ENCODE measurements around the gene TWSG1.
"Not testable (repeated sequence)": the region's sequence is repeated elsewhere in the genome, so short reads cannot be mapped to it uniquely, and the experiment has no call there.

TWSG1 gene

DNA sequence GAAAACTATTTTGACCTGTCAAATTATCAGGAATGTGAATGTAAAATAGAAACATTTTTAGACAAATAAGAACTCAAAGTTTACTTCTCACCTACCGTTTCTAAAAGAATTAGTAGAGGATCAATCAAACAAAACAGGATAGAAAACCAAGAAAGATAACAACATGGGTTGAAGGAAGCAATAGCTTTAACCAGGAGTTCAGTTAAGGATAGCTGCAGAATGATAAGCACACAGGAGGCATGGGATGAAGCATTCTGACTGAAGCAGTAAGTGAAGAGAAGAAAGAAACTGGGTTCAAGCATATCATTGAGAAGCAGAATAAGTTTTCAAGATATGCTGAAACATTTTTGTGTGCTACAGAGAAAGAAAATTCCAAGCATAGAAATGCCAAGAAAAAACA is 52.3 kb downstream of the TWSG1 start:
- no peak for DNase-seq (ENCODE audit: low read depth in 4 of 4, low spot score in 1 of 4)

DNA sequence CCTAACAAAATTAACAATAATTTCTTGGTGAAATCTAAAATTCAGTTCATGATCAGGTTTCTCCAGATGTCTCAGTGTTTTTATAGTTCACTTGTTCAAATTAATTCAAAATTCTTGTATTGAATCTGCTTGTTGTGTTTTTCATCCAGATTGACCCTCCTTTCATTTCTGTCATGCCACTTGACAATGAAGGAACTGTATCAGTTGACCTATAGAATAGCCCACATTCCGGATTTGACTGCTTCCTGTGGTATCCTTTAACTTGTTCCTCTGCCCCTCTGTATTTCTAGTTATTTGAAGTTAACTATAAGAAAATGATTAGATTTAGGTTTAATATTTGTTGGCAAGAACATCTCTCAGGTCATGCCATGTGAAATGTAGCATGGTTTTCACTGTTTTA is 53.3 kb downstream of the TWSG1 start:
- DNase-seq (ENCODE audit: low read depth in 4 of 4, low spot score in 1 of 4), result no peak

DNA sequence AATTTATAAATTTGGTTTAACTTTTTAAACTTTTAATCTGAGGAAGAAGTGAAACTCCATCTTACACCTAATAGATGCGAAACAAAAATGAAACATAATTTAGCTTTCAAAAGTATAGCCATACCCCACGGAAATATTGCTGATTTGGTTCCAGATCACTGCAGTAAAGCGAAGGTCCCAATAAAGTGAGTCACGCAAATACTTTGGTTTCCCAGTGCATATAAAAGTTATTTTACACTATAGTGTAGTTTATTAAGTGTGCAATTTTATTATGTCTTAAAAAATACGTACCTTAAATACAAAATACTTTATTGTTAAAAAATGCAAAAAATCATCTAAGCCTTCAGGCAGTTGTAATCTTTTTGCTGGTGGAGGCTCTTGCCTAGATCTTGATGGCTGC is 55.1 kb downstream of the TWSG1 start:
- no peak for DNase-seq (ENCODE audit: low read depth in 4 of 4, low spot score in 1 of 4)

- DNase-seq (ENCODE audit: low read depth in 4 of 4, low spot score in 1 of 4), result no peak
Measured at GRCh38 chr18:9392726-9393125, 58.2 kb downstream of the TWSG1 start.

DNA sequence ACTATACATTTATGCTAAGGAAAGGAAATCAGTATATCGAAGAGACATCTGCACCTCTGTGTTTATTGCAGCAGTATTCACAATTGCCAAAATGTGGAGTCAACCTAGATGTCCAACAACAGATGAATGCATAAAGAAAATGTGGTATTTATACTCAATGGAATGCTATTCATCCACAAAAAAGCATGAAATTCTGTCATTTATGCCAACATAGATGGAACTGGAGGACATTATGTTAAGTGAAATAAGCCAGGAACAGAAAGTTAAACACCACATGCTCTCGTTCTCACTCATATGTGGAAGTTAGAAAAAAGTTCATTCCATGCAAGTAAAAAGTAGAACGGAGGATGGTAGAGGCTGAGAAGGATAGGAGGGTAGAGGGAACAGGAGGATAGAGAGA is 59.5 kb downstream of the TWSG1 start:
- no peak for DNase-seq (ENCODE audit: low read depth in 4 of 4, low spot score in 1 of 4)

GRCh38 chr18:9400197-9400596 is 65.6 kb downstream of the TWSG1 start:
- DNase-seq (ENCODE audit: low read depth in 4 of 4, low spot score in 1 of 4), result no peak

GRCh38 chr18:9401176-9401575 is 66.6 kb downstream of the TWSG1 start:
- no peak for DNase-seq (ENCODE audit: low read depth in 4 of 4, low spot score in 1 of 4)

- not testable (repeated sequence) for DNase-seq (ENCODE audit: low read depth in 4 of 4, low spot score in 1 of 4)
Measured at GRCh38 chr18:9402358-9403007, 67.9 kb downstream of the TWSG1 start.

DNA sequence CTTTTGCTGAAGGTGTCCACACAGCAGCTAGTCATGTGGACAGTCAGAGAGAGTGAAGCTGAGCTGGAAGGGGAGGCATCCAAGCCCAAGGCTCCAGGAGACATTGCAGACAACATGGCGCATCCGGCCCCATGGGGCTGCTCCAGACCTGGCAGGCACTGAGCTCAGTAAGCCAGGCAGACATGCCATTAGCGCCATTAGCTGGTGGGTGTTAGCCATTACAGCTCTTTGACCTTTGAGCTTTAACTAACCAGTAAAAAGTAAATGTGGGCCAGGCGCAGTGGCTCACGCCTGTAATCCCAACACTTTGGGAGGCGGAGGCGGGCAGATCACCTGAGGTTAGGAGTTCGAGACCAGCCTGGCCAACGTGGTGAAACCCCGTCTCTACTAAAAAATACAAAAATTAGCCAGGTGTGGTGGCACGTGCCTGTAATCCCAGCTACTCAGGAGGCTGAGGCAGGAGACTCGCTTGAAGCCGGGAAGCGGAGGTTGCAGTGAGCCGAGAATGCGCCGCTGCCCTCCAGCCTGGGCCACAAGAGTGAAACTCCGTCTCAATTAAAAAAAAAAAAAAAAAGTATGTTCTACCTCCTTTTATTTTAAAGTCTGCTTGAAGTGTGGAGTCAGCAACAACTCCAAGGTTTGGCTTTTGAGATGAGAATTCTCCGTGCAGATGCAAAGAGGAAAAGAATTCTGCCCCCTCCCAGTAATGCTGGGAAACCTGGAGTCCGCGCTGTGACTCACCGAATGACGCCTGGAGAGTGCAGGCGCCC is 69.4 kb downstream of the TWSG1 start:
- DNase-seq (ENCODE audit: low read depth in 4 of 4, low spot score in 1 of 4), result no peak

DNA sequence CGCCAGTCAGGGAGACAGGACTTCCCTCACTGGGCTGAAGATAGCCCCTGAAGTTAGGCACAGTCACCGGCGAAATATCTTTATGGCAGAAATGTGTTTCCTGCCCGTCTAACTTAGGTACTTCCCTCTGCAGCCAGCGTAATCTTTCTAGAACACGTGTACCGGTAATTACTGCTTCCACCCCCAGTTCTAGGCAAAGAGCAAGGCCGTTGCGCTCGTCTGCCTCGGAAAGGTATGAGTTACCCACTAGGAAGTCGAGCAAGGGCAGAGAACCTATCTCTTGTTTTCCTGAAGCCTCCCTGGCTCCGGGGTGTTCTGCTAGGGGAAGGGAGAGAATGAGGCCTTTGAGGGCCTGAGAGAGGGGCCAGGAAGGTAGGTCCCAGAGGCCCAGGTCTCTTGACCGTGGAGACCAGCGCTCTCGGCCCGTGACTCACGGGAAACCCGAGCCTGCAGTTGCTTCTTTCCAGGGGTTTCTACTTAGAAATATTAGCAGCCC is 70.0 kb downstream of the TWSG1 start:
- DNase-seq (ENCODE audit: low read depth in 4 of 4, low spot score in 1 of 4), result no peak

- no peak for DNase-seq (ENCODE audit: low read depth in 4 of 4, low spot score in 1 of 4)
Measured at GRCh38 chr18:9405130-9405529, 70.6 kb downstream of the TWSG1 start.

GRCh38 chr18:9405977-9406376 is 71.4 kb downstream of the TWSG1 start:
- no peak for DNase-seq (ENCODE audit: low read depth in 4 of 4, low spot score in 1 of 4)

DNA sequence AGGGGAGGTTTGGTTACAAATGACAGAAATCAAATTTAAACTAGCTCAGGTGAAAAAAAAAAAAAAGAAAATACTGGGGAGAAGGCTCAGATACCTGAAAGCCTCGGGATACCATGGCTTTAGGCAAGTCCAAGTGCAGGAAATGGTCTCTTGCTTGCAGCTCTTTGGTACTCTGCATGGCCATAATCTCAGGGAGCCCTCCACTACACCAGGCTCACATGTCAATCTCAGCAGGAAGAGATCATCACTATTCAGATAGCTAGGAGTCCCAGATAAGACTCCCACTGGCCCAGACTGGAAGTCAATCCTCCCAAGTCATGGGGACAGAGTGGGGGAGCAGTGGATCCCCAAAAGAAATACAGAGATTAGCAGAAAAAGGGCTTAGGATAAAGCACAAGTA is 75.9 kb downstream of the TWSG1 start:
- no peak for DNase-seq (ENCODE audit: low read depth in 4 of 4, low spot score in 1 of 4)

GRCh38 chr18:9413576-9413975 is 79.0 kb downstream of the TWSG1 start:
- DNase-seq (ENCODE audit: low read depth in 4 of 4, low spot score in 1 of 4), result no peak

- no peak for DNase-seq (ENCODE audit: low read depth in 4 of 4, low spot score in 1 of 4)
Measured at GRCh38 chr18:9416563-9417072, 82.0 kb downstream of the TWSG1 start.

DNA sequence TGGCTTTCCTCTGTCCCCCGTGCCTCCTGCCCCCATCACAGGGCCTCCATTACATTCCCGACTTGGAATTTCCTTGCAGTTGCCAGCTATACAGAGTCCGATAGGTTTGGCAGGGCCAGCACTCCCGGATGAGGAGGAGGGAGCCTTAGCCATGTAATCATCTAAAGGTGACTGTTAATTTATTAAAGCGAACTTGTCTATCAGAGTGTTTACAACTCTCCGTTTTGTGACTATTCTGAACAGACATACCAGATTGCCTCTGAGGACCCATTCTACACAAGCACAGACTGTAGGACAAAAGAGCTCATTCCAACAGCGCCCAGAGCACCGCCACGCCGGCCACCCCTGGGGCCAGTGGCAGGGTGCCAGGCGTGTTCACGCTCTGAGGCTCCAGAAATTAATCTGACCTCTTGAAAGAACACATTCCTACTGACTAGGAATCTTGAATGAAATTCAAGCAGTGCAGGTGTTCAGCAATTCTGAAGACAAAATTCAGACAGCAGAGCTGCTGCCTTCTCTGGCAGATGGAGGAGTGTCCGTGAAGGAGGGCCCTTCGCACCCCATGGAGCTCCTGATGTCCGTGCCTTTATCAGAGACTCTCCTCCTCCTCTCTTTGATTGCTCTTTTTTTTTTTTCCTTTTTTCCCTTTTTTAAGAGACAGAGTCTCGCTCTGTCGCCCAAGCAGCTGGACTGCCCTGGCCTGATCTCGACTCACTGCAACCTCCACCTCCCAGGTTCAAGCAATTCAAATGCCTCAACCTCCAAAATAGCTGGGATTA is 82.7 kb downstream of the TWSG1 start:
- DNase-seq (ENCODE audit: low read depth in 4 of 4, low spot score in 1 of 4), result no peak

DNA sequence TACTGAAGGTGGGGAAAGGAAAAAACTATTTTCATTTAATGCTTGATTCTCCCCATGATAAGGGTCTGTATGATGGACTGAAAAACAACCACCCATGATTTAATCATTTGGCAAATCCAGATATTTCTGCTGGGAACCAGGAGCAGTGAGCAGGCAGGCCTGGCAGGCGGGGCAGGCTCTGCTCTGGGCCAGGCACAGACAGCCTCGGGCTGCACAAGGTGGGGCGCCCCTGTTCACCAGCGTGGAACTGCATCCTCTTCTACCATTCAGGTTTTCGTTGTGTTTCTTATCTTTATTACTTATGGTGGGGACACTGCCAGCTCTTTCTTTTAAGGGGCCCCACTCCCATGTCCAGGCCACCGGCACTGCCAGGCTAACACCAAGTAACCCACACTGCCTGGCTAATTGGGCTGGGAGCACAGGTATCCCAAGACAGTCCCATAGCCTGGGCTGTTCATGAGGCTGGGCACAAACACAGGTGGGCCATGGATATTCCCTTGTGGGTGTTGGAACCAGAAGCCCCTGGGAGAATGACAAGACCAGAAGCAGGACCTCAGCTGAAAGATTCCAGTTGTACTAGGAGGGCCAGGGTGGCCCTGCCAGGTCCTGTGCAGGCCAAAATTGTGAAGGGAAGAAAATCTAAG is 83.6 kb downstream of the TWSG1 start:
- no peak for DNase-seq (ENCODE audit: low read depth in 4 of 4, low spot score in 1 of 4)

DNA sequence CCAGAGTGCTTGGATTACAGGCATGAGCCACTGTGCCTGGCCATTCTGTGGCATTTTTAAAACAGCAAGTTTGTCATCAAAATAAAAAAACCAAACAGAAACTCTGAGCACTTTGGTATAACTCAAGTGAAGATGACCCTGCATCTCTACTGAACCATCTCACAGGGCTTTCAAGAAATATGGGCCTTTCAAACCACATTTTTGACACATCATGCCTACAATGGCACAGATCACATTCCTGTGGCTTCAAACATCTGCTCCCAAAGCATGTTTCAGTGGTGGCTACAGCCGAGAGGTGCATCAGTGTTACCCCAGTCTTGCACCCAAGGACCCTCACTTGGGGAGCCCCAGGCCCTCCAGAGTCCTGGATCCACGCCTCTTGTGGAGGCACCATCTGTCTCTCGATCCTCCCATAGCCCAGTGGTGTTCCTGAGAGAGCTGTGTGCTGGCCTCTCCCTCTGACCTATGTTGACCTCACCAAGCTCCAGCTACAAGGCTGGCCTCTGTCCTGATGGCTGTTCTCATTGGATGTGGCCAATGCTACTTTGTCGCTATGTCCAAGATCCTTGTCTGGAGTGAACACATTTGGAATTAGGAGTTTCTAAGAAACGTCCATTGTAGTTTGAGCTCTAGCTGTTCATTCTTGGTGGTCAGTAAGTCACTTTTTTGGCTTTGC is 85.5 kb downstream of the TWSG1 start:
- DNase-seq (ENCODE audit: low read depth in 4 of 4, low spot score in 1 of 4), result no peak

DNA sequence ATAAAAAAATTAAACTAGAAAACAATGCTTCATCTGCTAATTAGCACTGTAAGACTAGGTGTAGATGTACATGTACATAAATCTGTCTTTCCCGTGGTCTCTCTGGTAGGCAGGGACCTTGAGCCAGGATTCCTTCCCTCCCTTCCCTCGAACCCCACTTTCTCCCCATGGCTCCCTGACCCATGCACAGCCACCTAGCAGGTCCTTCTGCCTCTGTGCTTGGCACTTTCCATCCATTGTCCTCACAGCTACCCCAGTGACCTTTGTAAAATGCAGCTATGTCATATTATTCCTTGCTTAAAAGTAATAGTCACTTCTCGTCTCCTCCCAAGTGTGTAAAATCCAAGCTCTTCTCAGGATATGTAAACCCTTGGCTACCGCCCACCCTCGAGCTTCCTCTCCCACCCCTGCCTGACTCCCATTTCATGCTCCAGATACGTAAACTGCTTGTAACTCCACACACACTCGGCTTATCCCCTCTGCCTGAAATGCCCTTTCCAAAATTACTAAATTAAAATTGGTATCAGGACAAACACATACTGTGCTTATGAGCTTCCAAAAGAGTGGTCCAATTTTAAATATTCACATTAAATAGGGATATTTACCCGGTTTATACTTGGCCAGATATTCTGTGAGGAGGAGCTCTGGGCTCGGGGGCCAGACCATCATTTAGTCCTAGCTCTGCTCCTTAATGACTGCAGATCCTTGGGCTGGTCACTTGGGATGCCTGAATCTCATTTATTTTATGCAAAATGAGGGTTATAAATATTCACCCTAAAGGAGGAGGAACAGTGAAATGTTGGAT is 86.7 kb downstream of the TWSG1 start:
- no peak for DNase-seq (ENCODE audit: low read depth in 4 of 4, low spot score in 1 of 4)

- no peak for DNase-seq (ENCODE audit: low read depth in 4 of 4, low spot score in 1 of 4)
Measured at GRCh38 chr18:9421901-9422327, 87.3 kb downstream of the TWSG1 start.
